A549 (cell line): Measurements from ENCODE around the gene RABGAP1L.

Experiments used
- EP300 ChIP-seq, 2 experiments: fragments of >200 bp; sonication (Bioruptor Twin); formaldehyde crosslinking; IDR thresholded peaks; 2 replicates in 1 of 2; 3 replicates in 1 of 2; pipeline ENCODE4 v1.6.1; 2016 to 2017
- KDM5A ChIP-seq: fragments of 200-600 bp; sonication (generic); IDR thresholded peaks from 2 replicates; pipeline ENCODE4 v1.6.1; 2016; ENCODE audit warnings: antibody characterized with exemption, mild to moderate bottlenecking
- POLR2A ChIP-seq: IDR thresholded peaks from 2 replicates; pipeline ENCODE4 v1.6.1; 2012; ENCODE audit warnings: mild to moderate bottlenecking, low read length
- ZFP36 ChIP-seq: fragments of 450-650 bp; IDR thresholded peaks from 2 replicates; pipeline ENCODE4 v1.6.1; 2014; ENCODE audit warnings: borderline replicate concordance; ENCODE audit not compliant: partially characterized antibody
- TF ChIP-seq, protein P1 (sequence below): fragments of 200-600 bp; sonication (generic); IDR thresholded peaks from 2 replicates; pipeline ENCODE4 v1.6.1; 2016; ENCODE audit warnings: antibody characterized with exemption, mild to moderate bottlenecking, moderate library complexity
- TF ChIP-seq, protein P2 (sequence below): fragments of >200 bp; sonication (Bioruptor Twin); formaldehyde crosslinking; IDR thresholded peaks from 3 replicates; pipeline ENCODE4 v1.5.1; 2016
- TF ChIP-seq, protein P3 (sequence below): fragments of 450-650 bp; IDR thresholded peaks from 2 replicates; pipeline ENCODE4 v1.6.1; 2014; ENCODE audit warnings: antibody characterized with exemption
- TF ChIP-seq, protein P4 (sequence below): fragments of >200 bp; sonication (Bioruptor Twin); formaldehyde crosslinking; IDR thresholded peaks from 3 replicates; pipeline ENCODE4 v1.6.1; 2016
- TF ChIP-seq, protein P5 (sequence below): fragments of 150-350 bp; IDR thresholded peaks from 2 replicates; pipeline ENCODE4 v1.6.1; 2014; ENCODE audit warnings: low read depth, mild to moderate bottlenecking, low read length

DNA sequence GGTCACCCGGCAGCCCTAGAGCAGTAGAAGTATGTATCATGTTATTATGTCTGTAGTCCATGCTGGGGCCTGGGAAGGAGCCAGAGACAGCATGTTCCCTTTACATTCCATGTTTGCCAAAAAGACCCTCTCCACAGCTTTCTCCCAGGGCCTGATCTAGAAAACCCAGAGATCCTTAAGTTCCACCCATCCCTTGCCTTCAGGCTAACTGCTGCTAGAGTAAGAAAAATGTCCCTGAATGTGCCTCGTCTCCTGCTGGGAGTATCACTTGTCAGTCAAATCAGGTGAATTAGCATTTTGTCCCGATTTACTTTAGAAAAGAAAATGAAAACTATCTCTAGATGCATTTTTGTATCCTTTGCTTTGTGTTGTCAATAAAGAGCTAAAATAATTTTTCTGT is 877.2 kb downstream of the RABGAP1L start:
- TF ChIP-seq, protein P1, sequence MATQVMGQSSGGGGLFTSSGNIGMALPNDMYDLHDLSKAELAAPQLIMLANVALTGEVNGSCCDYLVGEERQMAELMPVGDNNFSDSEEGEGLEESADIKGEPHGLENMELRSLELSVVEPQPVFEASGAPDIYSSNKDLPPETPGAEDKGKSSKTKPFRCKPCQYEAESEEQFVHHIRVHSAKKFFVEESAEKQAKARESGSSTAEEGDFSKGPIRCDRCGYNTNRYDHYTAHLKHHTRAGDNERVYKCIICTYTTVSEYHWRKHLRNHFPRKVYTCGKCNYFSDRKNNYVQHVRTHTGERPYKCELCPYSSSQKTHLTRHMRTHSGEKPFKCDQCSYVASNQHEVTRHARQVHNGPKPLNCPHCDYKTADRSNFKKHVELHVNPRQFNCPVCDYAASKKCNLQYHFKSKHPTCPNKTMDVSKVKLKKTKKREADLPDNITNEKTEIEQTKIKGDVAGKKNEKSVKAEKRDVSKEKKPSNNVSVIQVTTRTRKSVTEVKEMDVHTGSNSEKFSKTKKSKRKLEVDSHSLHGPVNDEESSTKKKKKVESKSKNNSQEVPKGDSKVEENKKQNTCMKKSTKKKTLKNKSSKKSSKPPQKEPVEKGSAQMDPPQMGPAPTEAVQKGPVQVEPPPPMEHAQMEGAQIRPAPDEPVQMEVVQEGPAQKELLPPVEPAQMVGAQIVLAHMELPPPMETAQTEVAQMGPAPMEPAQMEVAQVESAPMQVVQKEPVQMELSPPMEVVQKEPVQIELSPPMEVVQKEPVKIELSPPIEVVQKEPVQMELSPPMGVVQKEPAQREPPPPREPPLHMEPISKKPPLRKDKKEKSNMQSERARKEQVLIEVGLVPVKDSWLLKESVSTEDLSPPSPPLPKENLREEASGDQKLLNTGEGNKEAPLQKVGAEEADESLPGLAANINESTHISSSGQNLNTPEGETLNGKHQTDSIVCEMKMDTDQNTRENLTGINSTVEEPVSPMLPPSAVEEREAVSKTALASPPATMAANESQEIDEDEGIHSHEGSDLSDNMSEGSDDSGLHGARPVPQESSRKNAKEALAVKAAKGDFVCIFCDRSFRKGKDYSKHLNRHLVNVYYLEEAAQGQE: no peak
- TF ChIP-seq EP300 (IDR thresholded peaks at IDR 0.05) (no peak), ZFP36 (no peak), POLR2A (no peak), KDM5A (no peak)
- TF ChIP-seq, protein P2, sequence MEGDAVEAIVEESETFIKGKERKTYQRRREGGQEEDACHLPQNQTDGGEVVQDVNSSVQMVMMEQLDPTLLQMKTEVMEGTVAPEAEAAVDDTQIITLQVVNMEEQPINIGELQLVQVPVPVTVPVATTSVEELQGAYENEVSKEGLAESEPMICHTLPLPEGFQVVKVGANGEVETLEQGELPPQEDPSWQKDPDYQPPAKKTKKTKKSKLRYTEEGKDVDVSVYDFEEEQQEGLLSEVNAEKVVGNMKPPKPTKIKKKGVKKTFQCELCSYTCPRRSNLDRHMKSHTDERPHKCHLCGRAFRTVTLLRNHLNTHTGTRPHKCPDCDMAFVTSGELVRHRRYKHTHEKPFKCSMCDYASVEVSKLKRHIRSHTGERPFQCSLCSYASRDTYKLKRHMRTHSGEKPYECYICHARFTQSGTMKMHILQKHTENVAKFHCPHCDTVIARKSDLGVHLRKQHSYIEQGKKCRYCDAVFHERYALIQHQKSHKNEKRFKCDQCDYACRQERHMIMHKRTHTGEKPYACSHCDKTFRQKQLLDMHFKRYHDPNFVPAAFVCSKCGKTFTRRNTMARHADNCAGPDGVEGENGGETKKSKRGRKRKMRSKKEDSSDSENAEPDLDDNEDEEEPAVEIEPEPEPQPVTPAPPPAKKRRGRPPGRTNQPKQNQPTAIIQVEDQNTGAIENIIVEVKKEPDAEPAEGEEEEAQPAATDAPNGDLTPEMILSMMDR: no peak
- TF ChIP-seq, protein P3, sequence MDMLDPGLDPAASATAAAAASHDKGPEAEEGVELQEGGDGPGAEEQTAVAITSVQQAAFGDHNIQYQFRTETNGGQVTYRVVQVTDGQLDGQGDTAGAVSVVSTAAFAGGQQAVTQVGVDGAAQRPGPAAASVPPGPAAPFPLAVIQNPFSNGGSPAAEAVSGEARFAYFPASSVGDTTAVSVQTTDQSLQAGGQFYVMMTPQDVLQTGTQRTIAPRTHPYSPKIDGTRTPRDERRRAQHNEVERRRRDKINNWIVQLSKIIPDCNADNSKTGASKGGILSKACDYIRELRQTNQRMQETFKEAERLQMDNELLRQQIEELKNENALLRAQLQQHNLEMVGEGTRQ: no peak
- TF ChIP-seq, protein P4, sequence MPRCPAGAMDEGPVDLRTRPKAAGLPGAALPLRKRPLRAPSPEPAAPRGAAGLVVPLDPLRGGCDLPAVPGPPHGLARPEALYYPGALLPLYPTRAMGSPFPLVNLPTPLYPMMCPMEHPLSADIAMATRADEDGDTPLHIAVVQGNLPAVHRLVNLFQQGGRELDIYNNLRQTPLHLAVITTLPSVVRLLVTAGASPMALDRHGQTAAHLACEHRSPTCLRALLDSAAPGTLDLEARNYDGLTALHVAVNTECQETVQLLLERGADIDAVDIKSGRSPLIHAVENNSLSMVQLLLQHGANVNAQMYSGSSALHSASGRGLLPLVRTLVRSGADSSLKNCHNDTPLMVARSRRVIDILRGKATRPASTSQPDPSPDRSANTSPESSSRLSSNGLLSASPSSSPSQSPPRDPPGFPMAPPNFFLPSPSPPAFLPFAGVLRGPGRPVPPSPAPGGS: no peak
- TF ChIP-seq, protein P5, sequence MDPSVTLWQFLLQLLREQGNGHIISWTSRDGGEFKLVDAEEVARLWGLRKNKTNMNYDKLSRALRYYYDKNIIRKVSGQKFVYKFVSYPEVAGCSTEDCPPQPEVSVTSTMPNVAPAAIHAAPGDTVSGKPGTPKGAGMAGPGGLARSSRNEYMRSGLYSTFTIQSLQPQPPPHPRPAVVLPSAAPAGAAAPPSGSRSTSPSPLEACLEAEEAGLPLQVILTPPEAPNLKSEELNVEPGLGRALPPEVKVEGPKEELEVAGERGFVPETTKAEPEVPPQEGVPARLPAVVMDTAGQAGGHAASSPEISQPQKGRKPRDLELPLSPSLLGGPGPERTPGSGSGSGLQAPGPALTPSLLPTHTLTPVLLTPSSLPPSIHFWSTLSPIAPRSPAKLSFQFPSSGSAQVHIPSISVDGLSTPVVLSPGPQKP: no peak
